ENCODE results near the gene INSL6.
"Not testable (repeated sequence)": the region's sequence is repeated elsewhere in the genome, so short reads cannot be mapped to it uniquely, and the experiment has no call there.

Gene INSL6

GRCh38 chr9:5185220-5185840 lies at the start of gene INSL6:
Gene INSL6, minus strand, starts transcription at chr9:5185639. Its CDS starts 37 bp downstream, at chr9:5185602.
- no peak for DNase-seq

GRCh38 chr9:5231212-5231611 lies 45.8 kb upstream of the INSL6 start, which contains the start of gene INSL4:
Gene INSL4, plus strand, starts transcription at chr9:5231419. Its CDS starts 105 bp downstream, at chr9:5231524.
- DNase-seq, result no peak

GRCh38 chr9:5230554-5230953 lies 45.1 kb upstream of the INSL6 start:
- DNase-seq, result no peak

- DNase-seq, result no peak
Measured at GRCh38 chr9:5205071-5205470, 19.6 kb upstream of the INSL6 start.

- DNase-seq, result no peak
Measured at GRCh38 chr9:5195463-5195862, 10.0 kb upstream of the INSL6 start.

- no peak for DNase-seq
Measured at GRCh38 chr9:5193345-5193744, 7.9 kb upstream of the INSL6 start.

- DNase-seq, result no peak
Measured at GRCh38 chr9:5191985-5192384, 6.5 kb upstream of the INSL6 start.

GRCh38 chr9:5188060-5188984 lies 2.9 kb upstream of the INSL6 start:
- DNase-seq, result no peak

GRCh38 chr9:5186416-5187169 lies 1.2 kb upstream of the INSL6 start:
- peak; percentile 74 for DNase-seq

- DNase-seq, result no peak
Measured at GRCh38 chr9:5184776-5185175, 663 bp downstream of the INSL6 start.

- DNase-seq, result not testable (repeated sequence)
Measured at GRCh38 chr9:5180631-5181030, 4.8 kb downstream of the INSL6 start.

GRCh38 chr9:5178126-5178805 lies 7.2 kb downstream of the INSL6 start:
- DNase-seq, result peak; percentile 7

- no peak for DNase-seq
Measured at GRCh38 chr9:5146241-5146640, 39.2 kb downstream of the INSL6 start.

- DNase-seq, result no peak
Measured at GRCh38 chr9:5144217-5144616, 41.2 kb downstream of the INSL6 start.

GRCh38 chr9:5140151-5140550 lies 45.3 kb downstream of the INSL6 start:
- DNase-seq, result no peak

GRCh38 chr9:5122516-5122915 lies 62.9 kb downstream of the INSL6 start:
- no peak for DNase-seq

- no peak for DNase-seq
Measured at GRCh38 chr9:5122116-5122515, 63.3 kb downstream of the INSL6 start.

- DNase-seq, result no peak
Measured at GRCh38 chr9:5113994-5114748, 71.3 kb downstream of the INSL6 start.
